Kidney epithelial cell (primary cell): ENCODE data around the gene LRBA. TPM values are rescaled to one million over a fixed set of nuclear protein-coding genes. Genes with fewer than 3 reads are reported as not detected.

ENCODE experiments used
- DNase-seq: peaks from one replicate; pipeline ENCODE4 v3.0.0-alpha.2; 2010; ENCODE audit warnings: low read depth
- H3K27me3 ChIP-seq: 2 replicates; pipeline ENCODE4 v1.6.0; 2011; ENCODE audit warnings: low read length; ENCODE audit not compliant: control insufficient read depth, insufficient read depth
- H3K36me3 ChIP-seq: 2 replicates; pipeline ENCODE4 v1.5.1; 2011; ENCODE audit warnings: low read length; ENCODE audit not compliant: control insufficient read depth, insufficient read depth
- H3K4me3 ChIP-seq: 2 replicates; pipeline ENCODE4 v1.5.1; 2011; ENCODE audit warnings: low read depth, mild to moderate bottlenecking, control low read depth, low read length
- total RNA-seq: library from RNA; depleted of rRNA; stranded (reverse); fragments of >200 nt; gene quantifications from 2 replicates; pipeline ENCODE4 v1.2.3, GENCODE V29; 2015
- TF ChIP-seq, protein P1 (sequence below): IDR thresholded peaks from 2 replicates; pipeline ENCODE4 v1.5.1; 2011; ENCODE audit warnings: mild to moderate bottlenecking, moderate library complexity, low read length, control low read depth, inconsistent platforms; ENCODE audit not compliant: insufficient read depth, poor library complexity, severe bottlenecking

LRBA gene
- total RNA-seq, 1 donor from 2014 or later, result 85.2 TPM

- Histone ChIP-seq H3K36me3 (no peaks in the 10 kb centered on the region), H3K27me3 (no peaks in the 10 kb centered on the region), H3K4me3 (no peak overlapping the region)
- no peak for DNase-seq
- TF ChIP-seq, protein P1, sequence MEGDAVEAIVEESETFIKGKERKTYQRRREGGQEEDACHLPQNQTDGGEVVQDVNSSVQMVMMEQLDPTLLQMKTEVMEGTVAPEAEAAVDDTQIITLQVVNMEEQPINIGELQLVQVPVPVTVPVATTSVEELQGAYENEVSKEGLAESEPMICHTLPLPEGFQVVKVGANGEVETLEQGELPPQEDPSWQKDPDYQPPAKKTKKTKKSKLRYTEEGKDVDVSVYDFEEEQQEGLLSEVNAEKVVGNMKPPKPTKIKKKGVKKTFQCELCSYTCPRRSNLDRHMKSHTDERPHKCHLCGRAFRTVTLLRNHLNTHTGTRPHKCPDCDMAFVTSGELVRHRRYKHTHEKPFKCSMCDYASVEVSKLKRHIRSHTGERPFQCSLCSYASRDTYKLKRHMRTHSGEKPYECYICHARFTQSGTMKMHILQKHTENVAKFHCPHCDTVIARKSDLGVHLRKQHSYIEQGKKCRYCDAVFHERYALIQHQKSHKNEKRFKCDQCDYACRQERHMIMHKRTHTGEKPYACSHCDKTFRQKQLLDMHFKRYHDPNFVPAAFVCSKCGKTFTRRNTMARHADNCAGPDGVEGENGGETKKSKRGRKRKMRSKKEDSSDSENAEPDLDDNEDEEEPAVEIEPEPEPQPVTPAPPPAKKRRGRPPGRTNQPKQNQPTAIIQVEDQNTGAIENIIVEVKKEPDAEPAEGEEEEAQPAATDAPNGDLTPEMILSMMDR, result no peak
Measured at GRCh38 chr4:150911326-150911725, 103.8 kb downstream of the LRBA start.

- DNase-seq, result no peak
- H3K36me3 ChIP-seq, result no peaks in the 10 kb centered on the region
- no peaks in the 10 kb centered on the region for H3K27me3 ChIP-seq
- H3K4me3 ChIP-seq, result no peak overlapping the region
- TF ChIP-seq, protein P1, result no peak
Measured at GRCh38 chr4:150909116-150909515, 106.0 kb downstream of the LRBA start.

DNA sequence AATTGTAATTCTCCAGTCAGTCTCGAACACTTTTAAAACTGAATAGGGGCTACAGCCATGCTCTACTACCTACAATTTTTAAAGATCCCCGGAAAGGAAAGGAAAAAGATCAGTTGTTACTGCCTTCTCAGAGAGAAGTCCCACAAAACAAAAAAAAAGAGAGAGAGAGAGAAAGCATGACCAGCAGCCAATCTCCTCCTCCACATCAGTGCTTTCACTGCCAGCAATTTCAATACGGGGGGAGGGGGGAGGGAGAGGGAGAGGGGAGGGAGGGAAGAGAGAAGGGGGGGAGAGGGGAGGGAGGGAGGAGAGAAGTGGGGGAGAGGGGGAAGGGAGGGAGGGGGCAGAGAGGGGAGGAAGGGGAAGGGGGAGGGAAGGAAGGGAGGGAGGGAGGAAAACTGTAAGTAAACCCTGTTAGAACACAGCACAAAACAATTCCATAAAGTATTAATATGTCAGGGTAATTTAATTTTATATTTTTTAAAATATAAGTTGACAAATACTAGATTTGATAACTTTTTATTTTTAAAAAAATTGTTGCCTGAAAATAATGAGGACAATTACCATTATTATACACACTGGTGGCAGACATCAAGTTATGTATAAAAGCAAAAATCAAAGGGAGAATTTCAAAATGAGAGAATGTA lies 108.0 kb downstream of the LRBA start:
- TF ChIP-seq, protein P1, result no peak
- Histone ChIP-seq H3K4me3 (no peak overlapping the region), H3K36me3 (no peaks in the 10 kb centered on the region), H3K27me3 (no peaks in the 10 kb centered on the region)
- DNase-seq, result no peak

GRCh38 chr4:150904671-150905070 lies 110.4 kb downstream of the LRBA start:
- no peak for DNase-seq
- TF ChIP-seq, protein P1, result no peak
- Histone ChIP-seq H3K36me3 (no peaks in the 10 kb centered on the region), H3K4me3 (no peak overlapping the region), H3K27me3 (no peaks in the 10 kb centered on the region)

DNA sequence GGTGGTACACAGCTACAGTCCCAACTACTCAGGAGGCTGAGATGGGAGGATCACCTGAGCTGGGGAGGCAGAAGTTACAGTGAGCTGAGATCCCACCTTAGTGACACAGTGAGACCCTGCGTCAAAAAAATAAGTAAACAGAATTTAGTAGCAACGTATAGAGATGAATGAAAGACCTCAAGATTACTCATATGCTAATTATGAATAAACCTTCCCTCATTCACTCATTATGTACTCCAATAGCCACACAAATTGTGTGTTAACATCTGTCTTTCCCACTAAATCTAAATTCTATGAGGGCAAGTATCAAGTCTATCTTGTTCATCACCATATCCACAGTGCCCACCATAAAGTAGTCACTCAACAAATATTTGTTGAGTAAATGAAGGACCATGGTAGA lies 111.5 kb downstream of the LRBA start:
- DNase-seq, result no peak
- TF ChIP-seq, protein P1, result no peak
- Histone ChIP-seq H3K36me3 (no peaks in the 10 kb centered on the region), H3K4me3 (no peak overlapping the region), H3K27me3 (no peaks in the 10 kb centered on the region)

DNA sequence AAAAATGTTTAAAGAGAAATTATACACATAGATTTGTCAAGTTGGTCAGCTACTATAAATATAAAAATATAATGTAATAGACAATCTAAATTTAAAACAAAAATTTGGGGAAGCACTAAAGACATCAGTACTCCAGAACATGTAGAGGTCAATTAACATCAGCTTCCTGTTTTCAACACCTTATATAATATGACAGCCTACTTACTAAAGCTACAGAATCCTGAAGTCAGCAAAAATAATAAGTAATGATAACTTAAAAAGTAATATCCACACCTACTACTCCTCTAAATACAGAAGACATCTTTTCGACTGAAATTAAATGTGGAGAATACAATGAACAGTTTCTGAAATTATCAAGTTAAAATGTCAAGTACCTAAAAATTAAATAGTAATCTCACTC lies 118.6 kb downstream of the LRBA start:
- TF ChIP-seq, protein P1, result no peak
- H3K36me3 ChIP-seq, result no peaks in the 10 kb centered on the region
- H3K4me3 ChIP-seq, result no peak overlapping the region
- no peak for DNase-seq
- no peaks in the 10 kb centered on the region for H3K27me3 ChIP-seq
